H1 (cell line): ENCODE results near the gene FKBP10. TPM values are rescaled to one million over a fixed set of nuclear protein-coding genes. Genes with fewer than 3 reads are reported as not detected.

ENCODE experiments used
- CTCF ChIA-PET: fragments of 300-600 bp; sonication (Branson Sonifier 250); formaldehyde crosslinking; loops from one replicate; lab custom pipeline; 2021; ENCODE audit not compliant: partially characterized antibody; lab: Charles Lee
- POLR2A ChIA-PET: fragments of 300-600 bp; sonication (Branson Sonifier 250); formaldehyde crosslinking; loops from one replicate; lab custom pipeline; 2021; ENCODE audit warnings: inconsistent platforms; ENCODE audit not compliant: partially characterized antibody; lab: Charles Lee
- DNase-seq, 2 experiments: peaks; one replicate each; pipeline versions ENCODE4 v3.0.0 to v3.0.0-alpha.2; 2010 to 2022; ENCODE audit warnings: low spot score in 2 of 2, low read depth in 1 of 2, mixed read lengths in 1 of 2
- FAIRE-seq: peaks from 2 replicates; lab custom pipeline; 2011; peaks lifted over from hg19 to GRCh38; lab: Jason Lieb, UNC
- H2AFZ ChIP-seq: 2 replicates; pipeline ENCODE4 v1.8.1; 2012; ENCODE audit warnings: low read length, inconsistent platforms
- H2AK5ac ChIP-seq: 2 replicates; pipeline ENCODE4 v1.6.1; 2013; ENCODE audit warnings: low read depth, low read length
- H2BK120ac ChIP-seq: replicated peaks from 2 replicates; pipeline ENCODE3; 2013; ENCODE audit warnings: low read depth, low read length, inconsistent platforms
- H2BK12ac ChIP-seq: 2 replicates; pipeline ENCODE4 v1.6.1; 2013; ENCODE audit warnings: low read depth, low read length
- H2BK15ac ChIP-seq: 2 replicates; pipeline ENCODE4 v1.6.1; 2013; ENCODE audit warnings: low read length
- H2BK20ac ChIP-seq: 2 replicates; pipeline ENCODE4 v1.6.1; 2013; ENCODE audit warnings: low read length
- H2BK5ac ChIP-seq: 2 replicates; pipeline ENCODE4 v1.6.1; 2013; ENCODE audit warnings: low read depth, low read length
- H3K14ac ChIP-seq: 2 replicates; pipeline ENCODE4 v1.6.1; 2013; ENCODE audit warnings: inconsistent platforms; ENCODE audit not compliant: insufficient read length
- H3K18ac ChIP-seq: 2 replicates; pipeline ENCODE4 v1.6.1; 2013; ENCODE audit warnings: low read length; ENCODE audit errors: extremely low read depth
- H3K23ac ChIP-seq: 2 replicates; pipeline ENCODE4 v1.6.1; 2013; ENCODE audit warnings: inconsistent platforms; ENCODE audit not compliant: insufficient read length
- H3K23me2 ChIP-seq: 2 replicates; pipeline ENCODE4 v1.6.1; 2013; ENCODE audit warnings: low read depth, low read length
- H3K27ac ChIP-seq: 2 replicates; pipeline ENCODE4 v1.6.1; 2011; ENCODE audit warnings: low read depth, low read length, inconsistent platforms
- H3K27me3 ChIP-seq, 4 experiments: replicated peaks in 1 of 4; 1 replicate in 1 of 4; 2 replicates in 3 of 4; pipeline versions ENCODE4 v1.6.1 to v1.8.1; 2011 to 2013; ENCODE audit warnings: low read length in 3 of 4, mild to moderate bottlenecking in 3 of 4, inconsistent platforms in 2 of 4, mixed read lengths in 2 of 4, moderate library complexity in 1 of 4; ENCODE audit not compliant: control insufficient read depth in 3 of 4, insufficient read depth in 3 of 4; ENCODE audit errors: extremely low read depth in 1 of 4
- H3K36me3 ChIP-seq, 4 experiments: 2 replicates each; pipeline versions ENCODE4 v1.6.1 to v1.8.1; 2011 to 2013; ENCODE audit warnings: mild to moderate bottlenecking in 4 of 4, low read length in 3 of 4, moderate library complexity in 2 of 4, control low read depth in 1 of 4, inconsistent platforms in 1 of 4; ENCODE audit not compliant: insufficient read depth in 4 of 4, control insufficient read depth in 2 of 4
- H3K4ac ChIP-seq: replicated peaks from 2 replicates; pipeline ENCODE3; 2013; ENCODE audit warnings: low read length, low read depth, mixed read lengths, inconsistent platforms; ENCODE audit not compliant: insufficient read length
- H3K4me1 ChIP-seq, 4 experiments: replicated peaks in 1 of 4; 1 replicate in 1 of 4; 2 replicates in 3 of 4; pipeline versions ENCODE4 v1.6.1 to v1.8.1; 2011 to 2013; ENCODE audit warnings: low read length in 3 of 4, inconsistent platforms in 2 of 4, mixed read lengths in 1 of 4; ENCODE audit not compliant: insufficient read depth in 4 of 4, control insufficient read depth in 3 of 4
- H3K4me2 ChIP-seq, 2 experiments: 2 replicates each; pipeline versions ENCODE4 v1.6.1 to v1.8.1; 2011 to 2013; ENCODE audit warnings: low read depth in 2 of 2, low read length in 2 of 2, control low read depth in 1 of 2, inconsistent platforms in 1 of 2, mild to moderate bottlenecking in 1 of 2; ENCODE audit not compliant: insufficient read depth in 1 of 2
- H3K4me3 ChIP-seq, 4 experiments: fragments of 200-600, 300-600 bp in 1 of 4; sonication (generic), shearing (Covaris generic), sonication (Bioruptor Twin) in 1 of 4; 2 replicates each; pipeline versions ENCODE4 v1.5.1 to v1.8.1; 2011 to 2016; ENCODE audit warnings: low read length in 4 of 4, low read depth in 3 of 4, control low read depth in 2 of 4, inconsistent platforms in 2 of 4, mild to moderate bottlenecking in 2 of 4, mixed read lengths in 1 of 4, moderate library complexity in 1 of 4; ENCODE audit not compliant: insufficient read depth in 2 of 4; ENCODE audit errors: extremely low read depth in 1 of 4
- H3K56ac ChIP-seq: replicated peaks from 2 replicates; pipeline ENCODE3; 2013; ENCODE audit warnings: low read depth, mild to moderate bottlenecking, mixed read lengths, low read length, inconsistent platforms; ENCODE audit not compliant: insufficient read length
- H3K79me1 ChIP-seq: 2 replicates; pipeline ENCODE4 v1.6.1; 2013; ENCODE audit warnings: low read depth, low read length, control low read depth
- H3K79me2 ChIP-seq, 2 experiments: 2 replicates each; pipeline versions ENCODE4 v1.6.1 to v1.8.1; 2012 to 2013; ENCODE audit warnings: low read length in 2 of 2, mild to moderate bottlenecking in 2 of 2, inconsistent platforms in 1 of 2; ENCODE audit not compliant: insufficient read depth in 2 of 2, control insufficient read depth in 1 of 2
- H3K9ac ChIP-seq, 4 experiments: replicated peaks in 1 of 4; 1 replicate in 1 of 4; 2 replicates in 3 of 4; pipeline versions ENCODE4 v1.6.1 to v1.8.1; 2011 to 2013; ENCODE audit warnings: low read depth in 3 of 4, low read length in 3 of 4, control low read depth in 2 of 4, mild to moderate bottlenecking in 2 of 4, moderate library complexity in 2 of 4, inconsistent platforms in 1 of 4; ENCODE audit errors: extremely low read depth in 1 of 4
- H3K9me3 ChIP-seq, 2 experiments: 2 replicates each; pipeline versions ENCODE4 v1.6.1 to v1.8.1; 2012 to 2013; ENCODE audit warnings: mild to moderate bottlenecking in 2 of 2, moderate library complexity in 2 of 2, control low read depth in 1 of 2, inconsistent platforms in 1 of 2, low read depth in 1 of 2, low read length in 1 of 2, mixed read lengths in 1 of 2; ENCODE audit not compliant: insufficient read depth in 2 of 2
- H4K20me1 ChIP-seq, 2 experiments: replicated peaks in 1 of 2; 2 replicates each; pipeline versions ENCODE3 to v1.8.1; 2011 to 2013; ENCODE audit warnings: inconsistent platforms in 2 of 2, low read length in 2 of 2, mild to moderate bottlenecking in 1 of 2; ENCODE audit not compliant: insufficient read depth in 2 of 2, control insufficient read depth in 1 of 2
- H4K5ac ChIP-seq: 2 replicates; pipeline ENCODE4 v1.6.1; 2013; ENCODE audit warnings: low read length, low read depth, mixed read lengths, inconsistent platforms; ENCODE audit not compliant: insufficient read length
- H4K8ac ChIP-seq: 2 replicates; pipeline ENCODE4 v1.8.0; 2013; ENCODE audit warnings: mild to moderate bottlenecking, moderate library complexity, low read length, inconsistent platforms; ENCODE audit not compliant: insufficient read depth; ENCODE audit errors: extremely low read depth
- H4K91ac ChIP-seq: replicated peaks from 2 replicates; pipeline ENCODE3; 2013; ENCODE audit warnings: low read length, mixed read lengths, inconsistent platforms; ENCODE audit not compliant: insufficient read length
- SAP30 ChIP-seq: fragments of 300-600 bp; sonication (generic); IDR thresholded peaks from 2 replicates; pipeline ENCODE4 v1.7.1; 2012; ENCODE audit warnings: low read length, moderate library complexity, mild to moderate bottlenecking, inconsistent platforms; ENCODE audit not compliant: insufficient read depth, insufficient replicate concordance
- SIRT6 ChIP-seq: IDR thresholded peaks from one replicate; pipeline ENCODE4 v1.7.1; 2012; ENCODE audit warnings: low read length, inconsistent platforms
- WGBS, 2 experiments: shearing (Covaris generic) in 1 of 2; methylation state at CpG; one replicate each; pipeline versions ENCODE4 v1.1.6 to v1.1.7; 2013 to 2015; ENCODE audit warnings: low lambda C conversion rate in 2 of 2, mixed read lengths in 2 of 2, inconsistent platforms in 1 of 2, low coverage in 1 of 2, missing lambda C conversion rate in 1 of 2; ENCODE audit not compliant: insufficient replicate concordance in 2 of 2, insufficient coverage in 1 of 2, insufficient read length in 1 of 2; ENCODE audit errors: extremely low coverage in 1 of 2, missing lambda C conversion rate in 1 of 2; 5-methylcytosine and 5-hydroxymethylcytosine counted together
- polyA plus RNA-seq, 7 experiments: library from polyadenylated mRNA; depleted of rRNA in 3 of 7; stranded (reverse) in 5 of 7; unstranded in 2 of 7; fragments of >200 nt in 5 of 7; fragments of 200-250 nt in 2 of 7; gene quantifications; 1 replicate in 5 of 7; 2 replicates in 1 of 7; 4 replicates in 1 of 7; pipeline versions ENCODE4 v1.2.1 to v1.2.3, GENCODE V29; 2011 to 2013; ENCODE audit warnings: missing spikeins in 2 of 7, mixed read lengths in 2 of 7
- total RNA-seq: library from RNA; stranded (reverse); fragmentation: NEBNext Ultra II Directional; extraction: Animal tissue kit (Norgen Biotek cat#: 25700); gene quantifications from 2 replicates; pipeline ENCODE4 v1.2.1, GENCODE V29; 2021

Gene FKBP10
- total and polyA plus RNA-seq, 2 of the 8 experiments (the other 6 are each of a cell fraction or from before 2014, with no cell fraction given) = 173 to 283 TPM

- H3K27me3 ChIP-seq = no peaks in the 10 kb centered on the region
- ChIA-PET CTCF (interaction anchor here (1.1 to 1.2 kb wide), 2 partner anchors 9 to 28 kb away, joined by 3 to 6 read pairs; no protein-coding TSS in a partner anchor), POLR2A (interaction anchor here (0.6 to 5.6 kb wide), 9 partner anchors 8 to 93 kb away, joined by 3 to 40 read pairs (median 4); partner anchors contain the start of genes FKBP10, KLHL10, KLHL11 and NT5C3B)
- no peak overlapping the region for H3K56ac ChIP-seq
- no peak overlapping the region for H2BK5ac ChIP-seq
- no peak for FAIRE-seq
- no peak overlapping the region for H3K4ac ChIP-seq
- WGBS, 2 experiments = 80% methylated on average over 7 of the region's 7 CpGs; no CpG with 5 or more reads in 1 of the 2 experiments
- H3K4me3 ChIP-seq = no peak overlapping the region
- no peak overlapping the region for H2AFZ ChIP-seq
- DNase-seq = no peak
- H3K9me3 ChIP-seq = no peaks in the 10 kb centered on the region
- no peak overlapping the region for H2BK20ac ChIP-seq
- H4K91ac ChIP-seq = no peak overlapping the region
- peaks cover 1 to 4% of the 10 kb centered on the region in 2 experiments for H4K20me1 ChIP-seq
- H3K23me2 ChIP-seq = no peaks in the 10 kb centered on the region; the same call in 1 of the 2 replicates
- H3K18ac ChIP-seq = no peak overlapping the region
- no peak overlapping the region for H4K5ac ChIP-seq
- peaks cover 7 to 56% (median 14%) of the 10 kb centered on the region in 4 experiments; a peak in 7 of 8 replicates for H3K36me3 ChIP-seq
- no peak overlapping the region for H2BK120ac ChIP-seq
- no peak overlapping the region for H3K23ac ChIP-seq
- no peak overlapping the region for H3K27ac ChIP-seq
- H3K4me1 ChIP-seq = peaks cover 0 to 13% (median 9%) of the 10 kb centered on the region in 4 experiments; a peak in 6 of 7 replicates
- TF ChIP-seq SAP30 (no peak), SIRT6 (no peak)
- no peak overlapping the region for H2BK15ac ChIP-seq
- no peak overlapping the region for H4K8ac ChIP-seq
- no peak overlapping the region for H2AK5ac ChIP-seq
- H3K14ac ChIP-seq = no peak overlapping the region
- no peaks in the 10 kb centered on the region for H3K79me2 ChIP-seq
- H3K4me2 ChIP-seq = no peak overlapping the region
- no peak overlapping the region for H2BK12ac ChIP-seq
- H3K79me1 ChIP-seq = 0 out of 2 replicates have a peak, but pooled peaks cover under 1% of the 10 kb centered on the region
- H3K9ac ChIP-seq = no peak overlapping the region
Measured at GRCh38 chr17:41824086-41824485, 11.3 kb downstream of the FKBP10 start.
